Lower lobe of right lung (tissue), 2 donors: Measurements from ENCODE around the gene SERPINB3. TPM values are rescaled to one million over a fixed set of nuclear protein-coding genes. Genes with fewer than 3 reads are reported as not detected.

Experiments
- ATAC-seq, 2 donors: fragments of 200-7000 bp; cut with Tn5 transposase; one replicate each; pipeline ENCODE4 v1.9.1; 2020 to 2022; ENCODE audit warnings: mild to moderate bottlenecking in 2 of 2, moderate library complexity in 2 of 2
- DNase-seq: peaks from one replicate; pipeline ENCODE4 v3.0.0-alpha.2; 2020
- H3K27ac ChIP-seq: fragments of 200-600 bp; one replicate; pipeline ENCODE4 v1.8.0; 2022
- H3K27me3 ChIP-seq: fragments of 200-600 bp; one replicate; pipeline ENCODE4 v1.8.0; 2022; ENCODE audit warnings: low read depth
- H3K36me3 ChIP-seq: fragments of 200-600 bp; one replicate; pipeline ENCODE4 v1.8.0; 2022; ENCODE audit warnings: mild to moderate bottlenecking
- H3K4me1 ChIP-seq: fragments of 200-600 bp; one replicate; pipeline ENCODE4 v1.8.0; 2022
- H3K4me3 ChIP-seq: fragments of 200-600 bp; one replicate; pipeline ENCODE4 v1.8.0; 2022; ENCODE audit warnings: mild to moderate bottlenecking
- H3K9me3 ChIP-seq: fragments of 200-600 bp; one replicate; pipeline ENCODE4 v1.8.0; 2022
- CTCF ChIP-seq: fragments of 200-600 bp; IDR thresholded peaks from one replicate; pipeline ENCODE4 v1.8.0; 2022; ENCODE audit warnings: antibody characterized with exemption, mild to moderate bottlenecking
- intact Hi-C: fragments of 100-400 bp; cut with DNase I; formaldehyde crosslinking; loops from one replicate; pipeline ENCODE4 v1.11.0; 2022
- total RNA-seq: library from RNA; stranded (reverse); fragmentation: NEBNext Ultra II Directional; extraction: Animal tissue kit (Norgen Biotek cat#: 25700); gene quantifications from one replicate; pipeline ENCODE4 v1.2.1, GENCODE V29; 2021
- donor health status: DM: no; HTN: yes; CAD: no; lungs with severe emphysema.

The SERPINB3 gene
- total RNA-seq, 1 donor from 2014 or later: not detected

DNA sequence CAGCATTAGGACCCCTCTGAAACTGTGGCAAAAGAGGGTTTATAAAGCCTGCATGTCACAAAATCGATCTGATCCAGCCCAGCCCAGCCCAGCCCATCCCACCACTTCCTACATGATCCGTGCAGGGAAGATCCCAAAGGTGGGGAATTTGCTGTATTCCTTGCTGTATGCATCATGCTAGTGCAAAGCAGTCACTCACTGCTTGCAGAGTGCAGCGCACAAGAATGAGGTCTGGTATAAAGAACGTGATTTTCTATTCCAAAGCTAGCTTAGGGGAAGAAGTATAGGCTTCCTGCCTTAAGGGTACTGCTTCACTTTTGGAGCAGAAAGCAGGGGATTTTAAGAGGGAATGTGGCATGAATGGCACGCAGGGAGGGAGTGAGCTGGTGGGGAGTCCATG, 22.2 kb upstream of the SERPINB3 start:
- Histone ChIP-seq H3K4me1 (no peaks in the 10 kb centered on the region), H3K36me3 (no peaks in the 10 kb centered on the region), H3K27me3 (no peaks in the 10 kb centered on the region), H3K9me3 (no peaks in the 10 kb centered on the region), H3K4me3 (no peak overlapping the region), H3K27ac (no peak overlapping the region)
- ATAC-seq (no peak), DNase-seq (no peak)
- TF ChIP-seq CTCF: no peak
- intact Hi-C loops: no loop called here

- no peaks in the 10 kb centered on the region for H3K4me1 ChIP-seq
- no peaks in the 10 kb centered on the region for H3K36me3 ChIP-seq
- H3K9me3 ChIP-seq: no peaks in the 10 kb centered on the region
- intact Hi-C loops: no loop called here
- TF ChIP-seq CTCF: no peak
- no peaks in the 10 kb centered on the region for H3K27me3 ChIP-seq
- DNase-seq: no peak
- no peak overlapping the region for H3K4me3 ChIP-seq
- peak; percentile 84 to 92 for ATAC-seq
- H3K27ac ChIP-seq: no peak overlapping the region
Measured at GRCh38 chr18:63683152-63683551, 21.5 kb upstream of the SERPINB3 start.

- DNase-seq: no peak
- H3K36me3 ChIP-seq: no peaks in the 10 kb centered on the region
- no peaks in the 10 kb centered on the region for H3K4me1 ChIP-seq
- no peak for ATAC-seq
- no peak overlapping the region for H3K27ac ChIP-seq
- no peak overlapping the region for H3K4me3 ChIP-seq
- H3K9me3 ChIP-seq: no peaks in the 10 kb centered on the region
- TF ChIP-seq CTCF: no peak
- intact Hi-C loops: no loop called here
- H3K27me3 ChIP-seq: no peaks in the 10 kb centered on the region
Measured at GRCh38 chr18:63681449-63682340, 20.0 kb upstream of the SERPINB3 start.

DNA sequence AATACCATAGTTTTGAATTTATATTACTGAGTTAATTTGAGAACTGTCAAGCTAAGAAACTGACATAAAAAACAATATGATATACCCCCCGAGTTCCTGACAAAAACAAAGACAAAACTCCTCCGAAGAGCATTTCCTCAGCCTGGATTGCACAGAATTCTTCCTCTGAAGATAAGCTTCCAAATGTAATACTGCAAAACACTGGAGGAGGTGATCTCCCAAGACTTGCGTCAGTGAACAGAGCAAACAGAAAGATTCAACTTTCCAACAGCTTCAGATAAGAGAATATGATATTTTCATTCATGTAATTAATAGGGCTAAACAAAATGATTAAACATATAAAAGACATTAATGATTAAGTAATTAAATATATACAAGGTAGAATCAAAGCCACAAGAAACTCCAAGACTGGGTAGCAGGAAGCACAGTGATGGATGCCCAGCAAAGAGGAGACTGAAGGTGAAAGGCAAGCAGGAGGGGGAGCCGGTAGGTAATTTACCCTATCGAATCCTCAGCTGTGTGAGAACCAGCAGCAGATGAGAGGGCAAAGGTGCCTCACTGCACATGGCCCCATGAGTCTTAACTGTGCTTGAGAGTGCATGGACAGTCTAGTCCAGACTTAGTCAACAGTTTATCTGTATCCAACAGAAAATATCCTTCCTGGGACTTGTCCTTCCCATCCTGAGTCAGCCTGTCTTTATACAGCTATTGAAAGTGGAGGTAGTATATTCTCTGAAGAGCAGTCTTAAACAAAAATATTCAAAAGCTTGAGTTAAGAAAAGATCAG, 18.3 kb upstream of the SERPINB3 start:
- intact Hi-C loops: no loop called here
- Histone ChIP-seq H3K9me3 (no peaks in the 10 kb centered on the region), H3K27me3 (no peaks in the 10 kb centered on the region), H3K4me3 (no peak overlapping the region), H3K36me3 (no peaks in the 10 kb centered on the region), H3K4me1 (no peaks in the 10 kb centered on the region), H3K27ac (no peak overlapping the region)
- TF ChIP-seq CTCF: no peak
- no peak for ATAC-seq
- no peak for DNase-seq

DNA sequence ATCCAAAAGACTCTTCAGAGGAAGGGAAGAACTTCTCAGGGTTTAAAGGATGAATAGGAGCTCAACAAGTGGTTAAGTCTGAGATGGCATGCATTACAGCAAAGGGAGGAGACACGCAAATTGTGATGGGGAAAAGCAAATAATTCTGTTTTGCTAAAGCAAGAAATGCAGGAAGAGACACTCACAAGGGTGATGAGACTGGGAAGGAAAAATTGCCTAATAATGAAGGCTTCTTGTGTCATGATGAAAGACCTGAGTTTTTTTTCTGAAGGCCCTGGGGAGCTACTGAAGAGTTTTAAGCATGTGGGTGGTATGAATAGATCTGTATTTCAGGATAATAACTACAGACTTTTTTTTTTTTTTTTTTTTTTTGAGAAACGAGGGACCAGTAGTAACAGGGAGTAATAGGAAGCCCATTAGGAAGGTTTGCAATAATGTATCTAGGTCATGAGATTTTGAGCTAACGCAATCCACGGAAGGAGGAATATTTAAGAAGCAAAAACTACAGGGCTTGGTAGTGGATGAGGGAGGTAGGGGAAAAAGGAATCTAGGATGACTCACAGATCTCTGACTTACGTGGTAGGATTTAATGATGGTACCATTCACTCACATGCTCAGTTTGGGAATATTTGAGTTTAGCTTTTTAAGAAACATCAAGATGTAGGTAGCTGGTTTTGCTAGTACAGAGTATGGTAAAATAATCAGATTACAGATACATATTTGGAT, 16.0 kb upstream of the SERPINB3 start:
- no peaks in the 10 kb centered on the region for H3K36me3 ChIP-seq
- intact Hi-C loops: no loop called here
- H3K4me1 ChIP-seq: no peaks in the 10 kb centered on the region
- no peak overlapping the region for H3K4me3 ChIP-seq
- no peaks in the 10 kb centered on the region for H3K27me3 ChIP-seq
- DNase-seq (no peak), ATAC-seq (no peak)
- H3K27ac ChIP-seq: no peak overlapping the region
- no peak for TF ChIP-seq CTCF
- no peaks in the 10 kb centered on the region for H3K9me3 ChIP-seq
